GM20000 (cell line): ENCODE measurements around the gene ADARB2.
A peak's percentile ranks its signal among the peaks of the same experiment; 100 is the strongest.

Experiments
- DNase-seq: peaks from one replicate; pipeline ENCODE4 v3.0.0; 2012; ENCODE audit warnings: low spot score
- CTCF ChIP-seq: IDR thresholded peaks from 2 replicates; pipeline ENCODE4 v1.5.1; 2012; ENCODE audit warnings: mild to moderate bottlenecking, control low read depth; ENCODE audit errors: extremely low read depth, missing control alignments

The ADARB2 gene

DNA sequence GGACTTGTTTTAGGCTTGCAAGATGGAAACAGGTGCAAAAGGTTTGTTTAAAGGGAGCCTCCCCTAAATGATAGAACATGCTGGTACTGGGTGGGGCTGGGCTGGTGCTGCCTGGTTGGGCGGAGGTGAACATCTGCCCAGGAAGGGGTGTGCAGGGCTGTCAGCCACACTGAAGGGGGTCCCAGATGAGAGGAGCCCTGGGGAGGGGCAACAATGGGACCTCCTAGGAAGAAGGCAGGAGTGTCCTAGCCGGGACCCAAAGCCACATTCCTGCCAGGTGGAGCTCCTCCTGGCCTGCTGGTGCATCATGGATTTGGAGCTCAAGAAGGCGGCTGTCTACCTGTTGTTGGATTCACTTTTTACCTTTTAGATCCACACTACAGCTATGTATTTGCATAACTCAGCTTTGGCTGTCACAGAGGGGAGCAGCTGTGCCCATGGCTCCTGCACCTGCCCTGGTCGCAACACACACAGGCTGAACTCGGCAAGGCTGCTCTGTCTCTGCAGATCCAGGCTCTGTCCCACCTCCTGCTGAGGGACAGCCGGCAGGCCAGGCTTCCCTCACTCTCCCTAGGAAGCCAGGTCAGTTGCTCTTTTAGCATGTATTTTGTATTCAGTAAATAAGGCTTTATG is 59.9 kb downstream of the ADARB2 start:
- DNase-seq = no peak
- no peak for TF ChIP-seq CTCF

DNA sequence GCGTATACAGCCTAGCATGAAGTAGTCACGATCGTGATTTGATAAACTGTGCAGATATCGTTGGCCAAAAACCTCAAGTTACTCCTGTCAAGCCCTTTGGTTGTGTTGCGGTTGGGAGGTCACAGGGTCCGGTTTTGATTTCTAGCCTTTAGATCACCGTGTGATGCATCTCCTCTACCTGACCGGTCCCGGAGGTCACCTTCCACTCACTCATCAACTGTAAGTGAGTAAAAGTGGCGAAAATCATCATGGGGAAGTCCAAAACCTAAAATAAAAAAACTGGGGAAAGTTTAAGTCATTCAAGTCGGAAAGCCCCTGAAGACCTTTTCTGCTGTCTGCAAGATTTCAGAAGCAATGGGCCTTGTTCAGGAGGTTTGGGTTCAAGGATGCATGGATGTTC is 62.8 kb downstream of the ADARB2 start:
- peak; percentile 66 for DNase-seq
- TF ChIP-seq CTCF = no peak

- TF ChIP-seq CTCF = no peak
- no peak for DNase-seq
Measured at GRCh38 chr10:1673568-1674345, 63.6 kb downstream of the ADARB2 start.

- no peak for DNase-seq
- TF ChIP-seq CTCF = no peak
Measured at GRCh38 chr10:1672001-1672781, 65.1 kb downstream of the ADARB2 start.

GRCh38 chr10:1671366-1672000 is 65.8 kb downstream of the ADARB2 start:
- TF ChIP-seq CTCF = no peak
- DNase-seq = no peak

DNA sequence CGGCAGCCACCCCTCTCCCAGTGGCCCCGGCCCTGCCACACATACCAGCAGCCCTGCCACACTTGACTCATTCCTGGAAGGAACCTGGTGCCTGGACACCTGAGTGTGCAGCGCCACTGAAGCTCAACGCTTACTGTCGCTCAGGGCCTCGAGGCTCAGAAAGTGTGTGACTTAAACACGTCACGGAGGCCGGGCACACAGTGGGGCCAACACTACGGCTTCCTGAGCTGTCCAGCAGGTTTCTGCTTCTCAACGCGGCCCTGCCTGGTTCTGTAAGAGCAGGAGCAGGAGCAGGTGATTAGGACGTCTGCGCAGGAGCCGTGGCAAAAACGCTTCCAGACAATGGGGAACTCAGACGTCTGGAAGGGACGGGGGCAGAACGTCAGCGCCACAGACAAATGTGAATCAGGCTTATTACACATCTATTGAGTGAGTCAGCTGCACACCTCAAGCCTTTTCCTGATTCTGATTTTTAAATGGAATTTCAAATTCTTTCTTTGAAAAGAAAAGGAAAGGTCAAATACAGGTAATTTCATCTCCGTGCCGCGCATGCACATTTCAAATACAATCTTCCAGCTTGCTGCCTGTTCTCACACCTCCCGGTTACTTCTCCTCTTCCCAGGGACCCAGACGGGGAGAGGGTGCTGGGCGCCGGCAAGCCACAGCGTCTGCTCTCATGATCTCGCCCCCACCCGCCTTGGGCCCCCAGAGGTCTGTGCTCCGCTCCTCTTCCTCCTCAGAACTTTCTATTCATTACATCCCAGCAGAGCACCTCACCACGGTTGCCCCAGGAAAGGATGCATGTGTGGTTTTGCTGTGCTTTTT is 66.6 kb downstream of the ADARB2 start:
- TF ChIP-seq CTCF = no peak
- no peak for DNase-seq
